ENCODE results near the gene FAM72B. TPM values are rescaled to one million over a fixed set of nuclear protein-coding genes. Genes with fewer than 3 reads are reported as not detected.

Gene FAM72B
- total RNA-seq = 2.9 and 4.0 TPM in 2 replicates

GRCh38 chr1:121184290-121185127, at the start of gene FAM72B, which contains the start of gene SRGAP2C:
Gene FAM72B, minus strand, starts transcription at chr1:121184340. Its CDS starts 851 bp downstream, at chr1:121183489.
Gene SRGAP2C, plus strand, starts transcription at chr1:121184975. Its CDS starts 2,472 bp downstream, at chr1:121187447.

Other genes starting within 250 kb of the FAM72B start
- gene SRGAP2C, start 635 bp upstream of the FAM72B start, total RNA-seq = 19.3 and 24.0 TPM in 2 replicates

Data from epithelial cell of umbilical artery (primary cell).